GM12878 (cell line): Measurements from ENCODE around the gene CELF2. TPM values are rescaled to one million over a fixed set of nuclear protein-coding genes. Genes with fewer than 3 reads are reported as not detected.

Experiments used
- ATAC-seq: fragments of 200-7000 bp; cut with Tn5 transposase; 3 replicates; pipeline ENCODE4 v1.9.1; 2020; ENCODE audit warnings: mild to moderate bottlenecking, moderate library complexity
- BruUV-seq: library from RNA; stranded (reverse); fragments of 400-500 nt; replicated peaks from 2 replicates; lab custom pipeline; 2021; lab: Mats Ljungman, UMichigan
- CTCF ChIA-PET: fragments of 300-600 bp; sonication (Branson Sonifier 250); formaldehyde crosslinking; extraction: SDS; loops from one replicate; lab custom pipeline; 2021; ENCODE audit warnings: inconsistent platforms; lab: Yijun Ruan, JAX
- POLR2A ChIA-PET: fragments of 350-600 bp; formaldehyde crosslinking; extraction: SDS; loops from one replicate; lab custom pipeline; 2021; ENCODE audit warnings: inconsistent platforms; lab: Charles Lee
- RAD21 ChIA-PET: fragments of 300-600 bp; sonication (Branson Sonifier 250); formaldehyde crosslinking; loops from one replicate; lab custom pipeline; 2023; ENCODE audit warnings: antibody characterized with exemption; ENCODE audit not compliant: unreplicated experiment; lab: Charles Lee
- SMC1A ChIA-PET: fragments of 300-600 bp; sonication (Branson Sonifier 250); formaldehyde crosslinking; loops from one replicate; lab custom pipeline; 2023; ENCODE audit not compliant: unreplicated experiment, uncharacterized antibody; lab: Charles Lee
- DNase-seq: peaks from one replicate; pipeline ENCODE4 v3.0.0-alpha.2; 2011; ENCODE audit warnings: low read depth, low spot score
- FAIRE-seq: peaks from 3 replicates; lab custom pipeline; 2011; peaks lifted over from hg19 to GRCh38; lab: Jason Lieb, UNC
- H2AFZ ChIP-seq: 2 replicates; pipeline ENCODE4 v1.6.0; 2011; ENCODE audit warnings: low read depth, low read length, control low read depth; ENCODE audit not compliant: control insufficient read depth
- H3K27ac ChIP-seq: 2 replicates; pipeline ENCODE4 v1.5.1; 2011; ENCODE audit warnings: control low read depth; ENCODE audit not compliant: control insufficient read depth, insufficient read depth
- H3K27me3 ChIP-seq, 2 experiments: replicated peaks in 1 of 2; 2 replicates each; pipeline versions ENCODE4 v1.6.0 to v1.6.1; 2011; ENCODE audit warnings: low read length in 1 of 2; ENCODE audit not compliant: control insufficient read depth in 2 of 2, insufficient read depth in 2 of 2
- H3K36me3 ChIP-seq, 2 experiments: 2 replicates each; pipeline ENCODE4 v1.5.1; 2011; ENCODE audit warnings: low read length in 1 of 2; ENCODE audit not compliant: control insufficient read depth in 2 of 2, insufficient read depth in 2 of 2
- H3K4me1 ChIP-seq: 2 replicates; pipeline ENCODE4 v1.6.1; 2011; ENCODE audit warnings: mild to moderate bottlenecking, low read length, moderate library complexity, mixed read lengths; ENCODE audit not compliant: control insufficient read depth, insufficient read depth
- H3K4me2 ChIP-seq: 2 replicates; pipeline ENCODE4 v1.6.0; 2011; ENCODE audit warnings: control low read depth; ENCODE audit not compliant: control insufficient read depth, insufficient read depth
- H3K4me3 ChIP-seq: fragments of 200-600 bp; sonication (generic); 2 replicates; pipeline ENCODE4 v1.5.1; 2016
- H3K79me2 ChIP-seq: 2 replicates; pipeline ENCODE4 v1.6.0; 2011; ENCODE audit warnings: low read length; ENCODE audit not compliant: control insufficient read depth, insufficient read depth
- H3K9ac ChIP-seq: 2 replicates; pipeline ENCODE4 v1.8.0; 2011; ENCODE audit warnings: low read length, control low read depth, mixed read lengths; ENCODE audit not compliant: control insufficient read depth, insufficient read depth
- H3K9me3 ChIP-seq: replicated peaks from 3 replicates; pipeline ENCODE4 v1.5.1; 2011; ENCODE audit warnings: mild to moderate bottlenecking, low read length; ENCODE audit not compliant: control insufficient read depth, insufficient read depth
- H4K20me1 ChIP-seq: 2 replicates; pipeline ENCODE4 v1.6.0; 2011; ENCODE audit not compliant: control insufficient read depth, insufficient read depth
- CBFB ChIP-seq: IDR thresholded peaks from 2 replicates; pipeline ENCODE4 v1.6.1; 2016; ENCODE audit warnings: antibody characterized with exemption, low read depth
- CHD2 ChIP-seq: IDR thresholded peaks from 2 replicates; pipeline ENCODE4 v1.6.1; 2011; ENCODE audit warnings: low read depth, low read length, improper control_type of control experiment, borderline replicate concordance
- POLR2A ChIP-seq: IDR thresholded peaks from 2 replicates; pipeline ENCODE4 v1.6.1; 2011; ENCODE audit warnings: low read depth, mild to moderate bottlenecking, low read length
- ZNF24 ChIP-seq: fragments of 450-650 bp; IDR thresholded peaks from 2 replicates; pipeline ENCODE4 v1.6.1; 2017; ENCODE audit warnings: antibody characterized with exemption, mild to moderate bottlenecking
- WGBS: methylation state at CpG from one replicate; pipeline ENCODE4 v1.1.6; 2016; ENCODE audit warnings: low lambda C conversion rate; ENCODE audit not compliant: insufficient replicate concordance, insufficient coverage; ENCODE audit errors: missing lambda C conversion rate; 5-methylcytosine and 5-hydroxymethylcytosine counted together
- in situ Hi-C: fragments of 300-500 bp; cut with MboI; formaldehyde crosslinking; loops from 9 replicates; pipeline ENCODE4 v1.14.3; 2018; ENCODE audit warnings: mixed read lengths
- intact Hi-C: fragments of 100-400 bp; cut with micrococcal nuclease; formaldehyde crosslinking; loops from one replicate; pipeline ENCODE4 v1.14.2; 2022; ENCODE audit not compliant: unreplicated experiment
- polyA plus RNA-seq, 11 experiments: library from polyadenylated mRNA; depleted of rRNA in 4 of 11; unstranded in 6 of 11; stranded (reverse) in 5 of 11; fragments of >200 nt; fragmentation: Nextera tagmentation in 4 of 11; fragmentation: Illumina TruSeq in 1 of 11; extraction: Ambion mirVana in 4 of 11; extraction: Trizol in 1 of 11; gene quantifications; 1 replicate in 1 of 11; 2 replicates in 10 of 11; pipeline versions ENCODE4 v1.2.1 to v1.2.3, GENCODE V29; 2011 to 2016; ENCODE audit warnings: inconsistent platforms in 2 of 11, missing spikeins in 2 of 11, low read depth in 1 of 11
- total RNA-seq, 4 experiments: library from RNA; depleted of rRNA in 3 of 4; stranded (reverse); fragments of >200 nt in 3 of 4; fragmentation: Illumina TruSeq in 1 of 4; extraction: Trizol in 1 of 4; gene quantifications; 2 replicates each; pipeline versions ENCODE4 v1.2.1 to v1.2.3, GENCODE V29; 2013 to 2021
- TF ChIP-seq, protein P1 (sequence below): IDR thresholded peaks from 2 replicates; pipeline ENCODE4 v1.6.1; 2012; ENCODE audit warnings: low read depth, low read length, improper control_type of control experiment
- TF ChIP-seq, protein P2 (sequence below): fragments of 450-650 bp; conservative IDR thresholded peaks from 2 replicates; pipeline ENCODE4 v1.6.1; 2017; ENCODE audit warnings: mild to moderate bottlenecking, moderate library complexity
- TF ChIP-seq, protein P3 (sequence below): fragments of 450-650 bp; IDR thresholded peaks from 2 replicates; pipeline ENCODE4 v1.6.1; 2016; ENCODE audit warnings: mild to moderate bottlenecking

CELF2 gene
- total and polyA plus RNA-seq, 10 of the 15 experiments (the other 5 are each of a cell fraction or from before 2014, with no cell fraction given) = 20.8 to 129 (median 86.3) TPM

DNA sequence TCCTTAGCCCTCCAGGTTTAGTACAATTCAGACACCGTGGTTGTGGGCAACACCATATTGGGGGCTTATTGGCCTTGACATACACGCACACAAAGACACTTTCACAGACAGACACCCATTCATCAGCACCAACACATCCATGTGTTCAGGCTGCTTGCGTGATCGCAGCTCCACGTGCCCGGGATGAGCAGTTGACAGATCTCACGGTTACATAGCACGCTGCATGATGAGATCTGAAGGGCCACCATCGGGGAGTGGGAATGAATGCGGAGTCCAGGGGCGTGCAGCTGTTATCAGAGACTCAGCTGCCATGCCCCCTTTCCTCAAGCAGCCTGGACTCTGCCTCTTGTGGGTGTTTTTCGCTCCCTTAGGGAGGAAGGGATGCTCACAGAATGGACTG lies 308.6 kb downstream of the CELF2 start:
- no peak for ATAC-seq
- ChIA-PET POLR2A (no interaction called here), CTCF (interaction anchor here (1.5 kb wide), 1 partner anchor 213 kb away, joined by 3 read pairs; no protein-coding TSS in a partner anchor), RAD21 (no interaction called here), SMC1A (interaction anchor here (0.8 kb wide), 1 partner anchor 213 kb away, joined by 3 read pairs; no protein-coding TSS in a partner anchor)
- H3K79me2 ChIP-seq = no peaks in the 10 kb centered on the region
- no peak overlapping the region for H2AFZ ChIP-seq
- no peaks in the 10 kb centered on the region for H3K9me3 ChIP-seq
- no peak overlapping the region for H3K4me3 ChIP-seq
- no peaks in the 10 kb centered on the region for H4K20me1 ChIP-seq
- DNase-seq = no peak
- H3K4me2 ChIP-seq = no peak overlapping the region
- TF ChIP-seq, protein P1, sequence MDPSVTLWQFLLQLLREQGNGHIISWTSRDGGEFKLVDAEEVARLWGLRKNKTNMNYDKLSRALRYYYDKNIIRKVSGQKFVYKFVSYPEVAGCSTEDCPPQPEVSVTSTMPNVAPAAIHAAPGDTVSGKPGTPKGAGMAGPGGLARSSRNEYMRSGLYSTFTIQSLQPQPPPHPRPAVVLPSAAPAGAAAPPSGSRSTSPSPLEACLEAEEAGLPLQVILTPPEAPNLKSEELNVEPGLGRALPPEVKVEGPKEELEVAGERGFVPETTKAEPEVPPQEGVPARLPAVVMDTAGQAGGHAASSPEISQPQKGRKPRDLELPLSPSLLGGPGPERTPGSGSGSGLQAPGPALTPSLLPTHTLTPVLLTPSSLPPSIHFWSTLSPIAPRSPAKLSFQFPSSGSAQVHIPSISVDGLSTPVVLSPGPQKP = no peak
- no peak for TF ChIP-seq ZNF24
- no peak for TF ChIP-seq CHD2
- peak; percentile 60; the same call in 1 of the 2 replicates for TF ChIP-seq POLR2A
- TF ChIP-seq, protein P2, sequence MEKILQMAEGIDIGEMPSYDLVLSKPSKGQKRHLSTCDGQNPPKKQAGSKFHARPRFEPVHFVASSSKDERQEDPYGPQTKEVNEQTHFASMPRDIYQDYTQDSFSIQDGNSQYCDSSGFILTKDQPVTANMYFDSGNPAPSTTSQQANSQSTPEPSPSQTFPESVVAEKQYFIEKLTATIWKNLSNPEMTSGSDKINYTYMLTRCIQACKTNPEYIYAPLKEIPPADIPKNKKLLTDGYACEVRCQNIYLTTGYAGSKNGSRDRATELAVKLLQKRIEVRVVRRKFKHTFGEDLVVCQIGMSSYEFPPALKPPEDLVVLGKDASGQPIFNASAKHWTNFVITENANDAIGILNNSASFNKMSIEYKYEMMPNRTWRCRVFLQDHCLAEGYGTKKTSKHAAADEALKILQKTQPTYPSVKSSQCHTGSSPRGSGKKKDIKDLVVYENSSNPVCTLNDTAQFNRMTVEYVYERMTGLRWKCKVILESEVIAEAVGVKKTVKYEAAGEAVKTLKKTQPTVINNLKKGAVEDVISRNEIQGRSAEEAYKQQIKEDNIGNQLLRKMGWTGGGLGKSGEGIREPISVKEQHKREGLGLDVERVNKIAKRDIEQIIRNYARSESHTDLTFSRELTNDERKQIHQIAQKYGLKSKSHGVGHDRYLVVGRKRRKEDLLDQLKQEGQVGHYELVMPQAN = no peak
- no peak for TF ChIP-seq CBFB
- TF ChIP-seq, protein P3, sequence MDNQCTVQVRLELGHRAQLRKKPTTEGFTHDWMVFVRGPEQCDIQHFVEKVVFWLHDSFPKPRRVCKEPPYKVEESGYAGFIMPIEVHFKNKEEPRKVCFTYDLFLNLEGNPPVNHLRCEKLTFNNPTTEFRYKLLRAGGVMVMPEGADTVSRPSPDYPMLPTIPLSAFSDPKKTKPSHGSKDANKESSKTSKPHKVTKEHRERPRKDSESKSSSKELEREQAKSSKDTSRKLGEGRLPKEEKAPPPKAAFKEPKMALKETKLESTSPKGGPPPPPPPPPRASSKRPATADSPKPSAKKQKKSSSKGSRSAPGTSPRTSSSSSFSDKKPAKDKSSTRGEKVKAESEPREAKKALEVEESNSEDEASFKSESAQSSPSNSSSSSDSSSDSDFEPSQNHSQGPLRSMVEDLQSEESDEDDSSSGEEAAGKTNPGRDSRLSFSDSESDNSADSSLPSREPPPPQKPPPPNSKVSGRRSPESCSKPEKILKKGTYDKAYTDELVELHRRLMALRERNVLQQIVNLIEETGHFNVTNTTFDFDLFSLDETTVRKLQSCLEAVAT = no peak
- 92% methylated on average over 12 of the region's 12 CpGs for WGBS
- no peak for FAIRE-seq
- no peak overlapping the region for H3K27ac ChIP-seq
- peaks cover 22 to 53% of the 10 kb centered on the region in 2 experiments for H3K36me3 ChIP-seq
- no peaks in the 10 kb centered on the region for H3K27me3 ChIP-seq
- no TSS peak for BruUV-seq
- H3K9ac ChIP-seq = no peak overlapping the region
- intact Hi-C loops = no loop called here
- in situ Hi-C loops = no loop called here
- H3K4me1 ChIP-seq = peaks cover 6% of the 10 kb centered on the region
